Gastrocnemius medialis (tissue), 4 donors: Measurements from ENCODE around the gene ARF1.

Experiments
- POLR2A ChIP-seq, 2 donors: fragments of 450-650 bp; IDR thresholded peaks; one replicate each; pipeline ENCODE4 v1.6.1; 2017; ENCODE audit warnings: antibody characterized with exemption in 2 of 2, mild to moderate bottlenecking in 2 of 2, moderate library complexity in 2 of 2
- TF ChIP-seq, protein P1 (sequence below), 5 experiments: fragments of 450-650 bp in 3 of 5; fragments of 200-600 bp in 2 of 5; sonication (generic) in 2 of 5; IDR thresholded peaks in 4 of 5; conservative IDR thresholded peaks in 1 of 5; 1 replicate in 4 of 5; 2 replicates in 1 of 5; pipeline ENCODE4 v1.5.1; 2016 to 2019; ENCODE audit warnings: antibody characterized with exemption in 5 of 5, mild to moderate bottlenecking in 3 of 5, moderate library complexity in 3 of 5

DNA sequence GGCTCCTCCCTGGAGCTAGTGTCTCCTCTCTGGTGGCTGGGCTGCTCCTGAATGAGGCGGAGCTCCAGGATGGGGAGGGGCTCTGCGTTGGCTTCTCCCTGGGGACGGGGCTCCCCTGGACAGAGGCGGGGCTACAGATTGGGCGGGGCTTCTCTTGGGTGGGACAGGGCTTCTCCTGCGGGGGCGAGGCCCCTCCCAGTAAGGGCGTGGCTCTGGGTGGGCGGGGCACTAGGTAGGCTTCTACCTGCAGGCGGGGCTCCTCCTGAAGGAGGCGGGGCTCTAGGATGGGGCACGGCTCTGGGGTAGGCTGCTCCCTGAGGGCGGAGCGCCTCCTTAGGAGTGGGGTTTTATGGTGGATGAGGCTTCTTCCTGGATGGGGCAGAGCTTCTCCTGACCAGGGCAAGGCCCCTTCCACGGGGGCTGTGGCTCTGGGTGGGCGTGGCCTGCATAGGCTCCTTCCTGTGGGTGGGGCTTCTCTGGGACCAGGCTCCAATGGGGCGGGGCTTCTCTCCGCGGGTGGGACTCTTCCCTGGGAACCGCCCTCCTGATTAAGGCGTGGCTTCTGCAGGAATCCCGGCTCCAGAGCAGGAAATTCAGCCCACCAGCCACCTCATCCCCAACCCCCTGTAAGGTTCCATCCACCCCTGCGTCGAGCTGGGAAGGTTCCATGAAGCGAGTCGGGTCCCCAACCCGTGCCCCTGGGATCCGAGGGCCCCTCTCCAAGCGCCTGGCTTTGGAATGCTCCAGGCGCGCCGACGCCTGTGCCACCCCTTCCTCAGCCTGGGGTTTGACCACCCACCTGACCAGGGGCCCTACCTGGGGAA is 22.7 kb upstream of the ARF1 start:
- TF ChIP-seq, protein P1, sequence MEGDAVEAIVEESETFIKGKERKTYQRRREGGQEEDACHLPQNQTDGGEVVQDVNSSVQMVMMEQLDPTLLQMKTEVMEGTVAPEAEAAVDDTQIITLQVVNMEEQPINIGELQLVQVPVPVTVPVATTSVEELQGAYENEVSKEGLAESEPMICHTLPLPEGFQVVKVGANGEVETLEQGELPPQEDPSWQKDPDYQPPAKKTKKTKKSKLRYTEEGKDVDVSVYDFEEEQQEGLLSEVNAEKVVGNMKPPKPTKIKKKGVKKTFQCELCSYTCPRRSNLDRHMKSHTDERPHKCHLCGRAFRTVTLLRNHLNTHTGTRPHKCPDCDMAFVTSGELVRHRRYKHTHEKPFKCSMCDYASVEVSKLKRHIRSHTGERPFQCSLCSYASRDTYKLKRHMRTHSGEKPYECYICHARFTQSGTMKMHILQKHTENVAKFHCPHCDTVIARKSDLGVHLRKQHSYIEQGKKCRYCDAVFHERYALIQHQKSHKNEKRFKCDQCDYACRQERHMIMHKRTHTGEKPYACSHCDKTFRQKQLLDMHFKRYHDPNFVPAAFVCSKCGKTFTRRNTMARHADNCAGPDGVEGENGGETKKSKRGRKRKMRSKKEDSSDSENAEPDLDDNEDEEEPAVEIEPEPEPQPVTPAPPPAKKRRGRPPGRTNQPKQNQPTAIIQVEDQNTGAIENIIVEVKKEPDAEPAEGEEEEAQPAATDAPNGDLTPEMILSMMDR (IDR thresholded peaks at IDR 0.05 in 4 of 5, conservative IDR thresholded peaks at IDR 0.05 in 1 of 5), result no peak
- TF ChIP-seq POLR2A (IDR thresholded peaks at IDR 0.05), result no peak
